ENCODE results near the gene SPATA17.
"Not testable (repeated sequence)": the region's sequence is repeated elsewhere in the genome, so short reads cannot be mapped to it uniquely, and the experiment has no call there.

Gene SPATA17

GRCh38 chr1:217630711-217631591 lies at the start of gene SPATA17, which contains the start of gene GPATCH2:
Gene SPATA17 (plus strand): TSS chr1:217631344. CDS start chr1:217631379, 35 bp downstream.
Gene GPATCH2 (minus strand): TSS chr1:217631090. CDS start chr1:217630971, 119 bp downstream.
- Histone ChIP-seq H3K4me3 (ENCODE audit: low read depth, low read length) (peak within 1 kb of the TSS; percentile 93), H3K27ac (ENCODE audit: low read depth, low read length) (peak within 1 kb of the TSS; percentile 100), H3K9me3 (ENCODE audit: control insufficient read depth, insufficient read depth, low read depth, low read length) (no peaks in the 10 kb centered on the region), H3K4me1 (ENCODE audit: control insufficient read depth, insufficient read depth, low read length) (no peaks in the 10 kb centered on the region), H3K36me3 (ENCODE audit: control insufficient read depth, insufficient read depth, low read length) (no peaks in the 10 kb centered on the region), H3K9ac (ENCODE audit: low read length) (peak within 1 kb of the TSS; percentile 97), H3K27me3 (ENCODE audit: control insufficient read depth, insufficient read depth, low read length) (no peaks in the 10 kb centered on the region)

- H3K36me3 ChIP-seq (ENCODE audit: control insufficient read depth, insufficient read depth, low read length); H3K27ac ChIP-seq (ENCODE audit: low read depth, low read length); H3K9ac ChIP-seq (ENCODE audit: low read length); H3K4me1 ChIP-seq (ENCODE audit: control insufficient read depth, insufficient read depth, low read length); H3K4me3 ChIP-seq (ENCODE audit: low read depth, low read length); H3K9me3 ChIP-seq (ENCODE audit: control insufficient read depth, insufficient read depth, low read depth, low read length); H3K27me3 ChIP-seq (ENCODE audit: control insufficient read depth, insufficient read depth, low read length): not testable (repeated sequence)
Observed at GRCh38 chr1:217584286-217584811, 46.8 kb upstream of the SPATA17 start.

GRCh38 chr1:217585577-217585976 lies 45.6 kb upstream of the SPATA17 start:
- no peaks in the 10 kb centered on the region for H3K9me3 ChIP-seq (ENCODE audit: control insufficient read depth, insufficient read depth, low read depth, low read length)
- no peak overlapping the region for H3K27ac ChIP-seq (ENCODE audit: low read depth, low read length)

GRCh38 chr1:217586586-217586985 lies 44.6 kb upstream of the SPATA17 start:
- H3K9ac ChIP-seq (ENCODE audit: low read length), result no peak overlapping the region
- no peak overlapping the region for H3K4me3 ChIP-seq (ENCODE audit: low read depth, low read length)
- no peaks in the 10 kb centered on the region for H3K9me3 ChIP-seq (ENCODE audit: control insufficient read depth, insufficient read depth, low read depth, low read length)
- no peaks in the 10 kb centered on the region for H3K27me3 ChIP-seq (ENCODE audit: control insufficient read depth, insufficient read depth, low read length)
- no peaks in the 10 kb centered on the region for H3K36me3 ChIP-seq (ENCODE audit: control insufficient read depth, insufficient read depth, low read length)
- H3K27ac ChIP-seq (ENCODE audit: low read depth, low read length), result no peak overlapping the region
- no peaks in the 10 kb centered on the region for H3K4me1 ChIP-seq (ENCODE audit: control insufficient read depth, insufficient read depth, low read length)

More at GRCh38 chr1:217585577-217585976, 45.6 kb upstream of the SPATA17 start:
- no peaks in the 10 kb centered on the region for H3K4me1 ChIP-seq (ENCODE audit: control insufficient read depth, insufficient read depth, low read length)
- H3K36me3 ChIP-seq (ENCODE audit: control insufficient read depth, insufficient read depth, low read length), result no peaks in the 10 kb centered on the region
- no peaks in the 10 kb centered on the region for H3K27me3 ChIP-seq (ENCODE audit: control insufficient read depth, insufficient read depth, low read length)
- no peak overlapping the region for H3K9ac ChIP-seq (ENCODE audit: low read length)
- no peak overlapping the region for H3K4me3 ChIP-seq (ENCODE audit: low read depth, low read length)

- Histone ChIP-seq H3K36me3 (ENCODE audit: control insufficient read depth, insufficient read depth, low read length) (no peaks in the 10 kb centered on the region), H3K4me1 (ENCODE audit: control insufficient read depth, insufficient read depth, low read length) (no peaks in the 10 kb centered on the region), H3K27ac (ENCODE audit: low read depth, low read length) (no peak overlapping the region), H3K9ac (ENCODE audit: low read length) (no peak overlapping the region), H3K27me3 (ENCODE audit: control insufficient read depth, insufficient read depth, low read length) (no peaks in the 10 kb centered on the region), H3K9me3 (ENCODE audit: control insufficient read depth, insufficient read depth, low read depth, low read length) (no peaks in the 10 kb centered on the region), H3K4me3 (ENCODE audit: low read depth, low read length) (no peak overlapping the region)
Observed at GRCh38 chr1:217590598-217590997, 40.5 kb upstream of the SPATA17 start.

- no peak overlapping the region for H3K27ac ChIP-seq (ENCODE audit: low read depth, low read length)
- no peaks in the 10 kb centered on the region for H3K9me3 ChIP-seq (ENCODE audit: control insufficient read depth, insufficient read depth, low read depth, low read length)
- H3K36me3 ChIP-seq (ENCODE audit: control insufficient read depth, insufficient read depth, low read length), result no peaks in the 10 kb centered on the region
- no peak overlapping the region for H3K4me3 ChIP-seq (ENCODE audit: low read depth, low read length)
- no peak overlapping the region for H3K9ac ChIP-seq (ENCODE audit: low read length)
- no peaks in the 10 kb centered on the region for H3K27me3 ChIP-seq (ENCODE audit: control insufficient read depth, insufficient read depth, low read length)
- no peaks in the 10 kb centered on the region for H3K4me1 ChIP-seq (ENCODE audit: control insufficient read depth, insufficient read depth, low read length)
Observed at GRCh38 chr1:217599154-217599553, 32.0 kb upstream of the SPATA17 start.

GRCh38 chr1:217602380-217602779 lies 28.8 kb upstream of the SPATA17 start:
- H3K27ac ChIP-seq (ENCODE audit: low read depth, low read length), result no peak overlapping the region
- H3K4me3 ChIP-seq (ENCODE audit: low read depth, low read length), result no peak overlapping the region
- H3K9ac ChIP-seq (ENCODE audit: low read length), result no peak overlapping the region
- H3K36me3 ChIP-seq (ENCODE audit: control insufficient read depth, insufficient read depth, low read length), result peaks cover 5% of the 10 kb centered on the region
- H3K27me3 ChIP-seq (ENCODE audit: control insufficient read depth, insufficient read depth, low read length), result no peaks in the 10 kb centered on the region
- H3K4me1 ChIP-seq (ENCODE audit: control insufficient read depth, insufficient read depth, low read length), result no peaks in the 10 kb centered on the region
- H3K9me3 ChIP-seq (ENCODE audit: control insufficient read depth, insufficient read depth, low read depth, low read length), result no peaks in the 10 kb centered on the region

GRCh38 chr1:217605390-217605789 lies 25.8 kb upstream of the SPATA17 start:
- Histone ChIP-seq H3K27me3 (ENCODE audit: control insufficient read depth, insufficient read depth, low read length) (no peaks in the 10 kb centered on the region), H3K9ac (ENCODE audit: low read length) (no peak overlapping the region), H3K36me3 (ENCODE audit: control insufficient read depth, insufficient read depth, low read length) (peaks cover 13% of the 10 kb centered on the region), H3K4me3 (ENCODE audit: low read depth, low read length) (no peak overlapping the region), H3K4me1 (ENCODE audit: control insufficient read depth, insufficient read depth, low read length) (no peaks in the 10 kb centered on the region), H3K27ac (ENCODE audit: low read depth, low read length) (no peak overlapping the region), H3K9me3 (ENCODE audit: control insufficient read depth, insufficient read depth, low read depth, low read length) (no peaks in the 10 kb centered on the region)

GRCh38 chr1:217614200-217614712 lies 16.9 kb upstream of the SPATA17 start:
- H3K27ac ChIP-seq (ENCODE audit: low read depth, low read length), result no peak overlapping the region
- H3K9ac ChIP-seq (ENCODE audit: low read length), result no peak overlapping the region
- no peaks in the 10 kb centered on the region for H3K27me3 ChIP-seq (ENCODE audit: control insufficient read depth, insufficient read depth, low read length)
- no peaks in the 10 kb centered on the region for H3K4me1 ChIP-seq (ENCODE audit: control insufficient read depth, insufficient read depth, low read length)
- H3K9me3 ChIP-seq (ENCODE audit: control insufficient read depth, insufficient read depth, low read depth, low read length), result no peaks in the 10 kb centered on the region
- peaks cover 5% of the 10 kb centered on the region for H3K36me3 ChIP-seq (ENCODE audit: control insufficient read depth, insufficient read depth, low read length)
- H3K4me3 ChIP-seq (ENCODE audit: low read depth, low read length), result no peak overlapping the region

- Histone ChIP-seq H3K4me1 (ENCODE audit: control insufficient read depth, insufficient read depth, low read length) (peaks cover 16% of the 10 kb centered on the region), H3K36me3 (ENCODE audit: control insufficient read depth, insufficient read depth, low read length) (peaks cover 9% of the 10 kb centered on the region), H3K27ac (ENCODE audit: low read depth, low read length) (no peak overlapping the region), H3K9me3 (ENCODE audit: control insufficient read depth, insufficient read depth, low read depth, low read length) (no peaks in the 10 kb centered on the region), H3K9ac (ENCODE audit: low read length) (no peak overlapping the region), H3K4me3 (ENCODE audit: low read depth, low read length) (no peak overlapping the region), H3K27me3 (ENCODE audit: control insufficient read depth, insufficient read depth, low read length) (no peaks in the 10 kb centered on the region)
Observed at GRCh38 chr1:217617126-217617525, 14.0 kb upstream of the SPATA17 start.

- Histone ChIP-seq H3K9ac (ENCODE audit: low read length) (no peak overlapping the region), H3K4me3 (ENCODE audit: low read depth, low read length) (no peak overlapping the region; the same call in 1 of the 2 replicates), H3K27me3 (ENCODE audit: control insufficient read depth, insufficient read depth, low read length) (no peaks in the 10 kb centered on the region), H3K36me3 (ENCODE audit: control insufficient read depth, insufficient read depth, low read length) (peaks cover 7% of the 10 kb centered on the region), H3K4me1 (ENCODE audit: control insufficient read depth, insufficient read depth, low read length) (peaks cover 16% of the 10 kb centered on the region), H3K27ac (ENCODE audit: low read depth, low read length) (no peak overlapping the region), H3K9me3 (ENCODE audit: control insufficient read depth, insufficient read depth, low read depth, low read length) (no peaks in the 10 kb centered on the region)
Observed at GRCh38 chr1:217620814-217621213, 10.3 kb upstream of the SPATA17 start.
